H1 (cell line): ENCODE measurements around the gene LRBA. TPM values are rescaled to one million over a fixed set of nuclear protein-coding genes. Genes with fewer than 3 reads are reported as not detected.

Experiments
- CTCF ChIA-PET: fragments of 300-600 bp; sonication (Branson Sonifier 250); formaldehyde crosslinking; loops from one replicate; lab custom pipeline; 2021; ENCODE audit not compliant: partially characterized antibody; lab: Charles Lee
- POLR2A ChIA-PET: fragments of 300-600 bp; sonication (Branson Sonifier 250); formaldehyde crosslinking; loops from one replicate; lab custom pipeline; 2021; ENCODE audit warnings: inconsistent platforms; ENCODE audit not compliant: partially characterized antibody; lab: Charles Lee
- DNase-seq, 2 experiments: peaks; one replicate each; pipeline versions ENCODE4 v3.0.0 to v3.0.0-alpha.2; 2010 to 2022; ENCODE audit warnings: low spot score in 2 of 2, low read depth in 1 of 2, mixed read lengths in 1 of 2
- FAIRE-seq: peaks from 2 replicates; lab custom pipeline; 2011; peaks lifted over from hg19 to GRCh38; lab: Jason Lieb, UNC
- H2AFZ ChIP-seq: 2 replicates; pipeline ENCODE4 v1.8.1; 2012; ENCODE audit warnings: low read length, inconsistent platforms
- H2AK5ac ChIP-seq: 2 replicates; pipeline ENCODE4 v1.6.1; 2013; ENCODE audit warnings: low read depth, low read length
- H2BK120ac ChIP-seq: replicated peaks from 2 replicates; pipeline ENCODE3; 2013; ENCODE audit warnings: low read depth, low read length, inconsistent platforms
- H2BK12ac ChIP-seq: 2 replicates; pipeline ENCODE4 v1.6.1; 2013; ENCODE audit warnings: low read depth, low read length
- H2BK15ac ChIP-seq: 2 replicates; pipeline ENCODE4 v1.6.1; 2013; ENCODE audit warnings: low read length
- H2BK20ac ChIP-seq: 2 replicates; pipeline ENCODE4 v1.6.1; 2013; ENCODE audit warnings: low read length
- H2BK5ac ChIP-seq: 2 replicates; pipeline ENCODE4 v1.6.1; 2013; ENCODE audit warnings: low read depth, low read length
- H3K14ac ChIP-seq: 2 replicates; pipeline ENCODE4 v1.6.1; 2013; ENCODE audit warnings: inconsistent platforms; ENCODE audit not compliant: insufficient read length
- H3K18ac ChIP-seq: 2 replicates; pipeline ENCODE4 v1.6.1; 2013; ENCODE audit warnings: low read length; ENCODE audit errors: extremely low read depth
- H3K23ac ChIP-seq: 2 replicates; pipeline ENCODE4 v1.6.1; 2013; ENCODE audit warnings: inconsistent platforms; ENCODE audit not compliant: insufficient read length
- H3K23me2 ChIP-seq: 2 replicates; pipeline ENCODE4 v1.6.1; 2013; ENCODE audit warnings: low read depth, low read length
- H3K27ac ChIP-seq: 2 replicates; pipeline ENCODE4 v1.6.1; 2011; ENCODE audit warnings: low read depth, low read length, inconsistent platforms
- H3K27me3 ChIP-seq, 4 experiments: replicated peaks in 1 of 4; 1 replicate in 1 of 4; 2 replicates in 3 of 4; pipeline versions ENCODE4 v1.6.1 to v1.8.1; 2011 to 2013; ENCODE audit warnings: low read length in 3 of 4, mild to moderate bottlenecking in 3 of 4, inconsistent platforms in 2 of 4, mixed read lengths in 2 of 4, moderate library complexity in 1 of 4; ENCODE audit not compliant: control insufficient read depth in 3 of 4, insufficient read depth in 3 of 4; ENCODE audit errors: extremely low read depth in 1 of 4
- H3K36me3 ChIP-seq, 4 experiments: 2 replicates each; pipeline versions ENCODE4 v1.6.1 to v1.8.1; 2011 to 2013; ENCODE audit warnings: mild to moderate bottlenecking in 4 of 4, low read length in 3 of 4, moderate library complexity in 2 of 4, control low read depth in 1 of 4, inconsistent platforms in 1 of 4; ENCODE audit not compliant: insufficient read depth in 4 of 4, control insufficient read depth in 2 of 4
- H3K4ac ChIP-seq: replicated peaks from 2 replicates; pipeline ENCODE3; 2013; ENCODE audit warnings: low read length, low read depth, mixed read lengths, inconsistent platforms; ENCODE audit not compliant: insufficient read length
- H3K4me1 ChIP-seq, 4 experiments: replicated peaks in 1 of 4; 1 replicate in 1 of 4; 2 replicates in 3 of 4; pipeline versions ENCODE4 v1.6.1 to v1.8.1; 2011 to 2013; ENCODE audit warnings: low read length in 3 of 4, inconsistent platforms in 2 of 4, mixed read lengths in 1 of 4; ENCODE audit not compliant: insufficient read depth in 4 of 4, control insufficient read depth in 3 of 4
- H3K4me2 ChIP-seq, 2 experiments: 2 replicates each; pipeline versions ENCODE4 v1.6.1 to v1.8.1; 2011 to 2013; ENCODE audit warnings: low read depth in 2 of 2, low read length in 2 of 2, control low read depth in 1 of 2, inconsistent platforms in 1 of 2, mild to moderate bottlenecking in 1 of 2; ENCODE audit not compliant: insufficient read depth in 1 of 2
- H3K4me3 ChIP-seq, 4 experiments: fragments of 200-600, 300-600 bp in 1 of 4; sonication (generic), shearing (Covaris generic), sonication (Bioruptor Twin) in 1 of 4; 2 replicates each; pipeline versions ENCODE4 v1.5.1 to v1.8.1; 2011 to 2016; ENCODE audit warnings: low read length in 4 of 4, low read depth in 3 of 4, control low read depth in 2 of 4, inconsistent platforms in 2 of 4, mild to moderate bottlenecking in 2 of 4, mixed read lengths in 1 of 4, moderate library complexity in 1 of 4; ENCODE audit not compliant: insufficient read depth in 2 of 4; ENCODE audit errors: extremely low read depth in 1 of 4
- H3K56ac ChIP-seq: replicated peaks from 2 replicates; pipeline ENCODE3; 2013; ENCODE audit warnings: low read depth, mild to moderate bottlenecking, mixed read lengths, low read length, inconsistent platforms; ENCODE audit not compliant: insufficient read length
- H3K79me1 ChIP-seq: 2 replicates; pipeline ENCODE4 v1.6.1; 2013; ENCODE audit warnings: low read depth, low read length, control low read depth
- H3K79me2 ChIP-seq, 2 experiments: 2 replicates each; pipeline versions ENCODE4 v1.6.1 to v1.8.1; 2012 to 2013; ENCODE audit warnings: low read length in 2 of 2, mild to moderate bottlenecking in 2 of 2, inconsistent platforms in 1 of 2; ENCODE audit not compliant: insufficient read depth in 2 of 2, control insufficient read depth in 1 of 2
- H3K9ac ChIP-seq, 4 experiments: replicated peaks in 1 of 4; 1 replicate in 1 of 4; 2 replicates in 3 of 4; pipeline versions ENCODE4 v1.6.1 to v1.8.1; 2011 to 2013; ENCODE audit warnings: low read depth in 3 of 4, low read length in 3 of 4, control low read depth in 2 of 4, mild to moderate bottlenecking in 2 of 4, moderate library complexity in 2 of 4, inconsistent platforms in 1 of 4; ENCODE audit errors: extremely low read depth in 1 of 4
- H3K9me3 ChIP-seq, 2 experiments: 2 replicates each; pipeline versions ENCODE4 v1.6.1 to v1.8.1; 2012 to 2013; ENCODE audit warnings: mild to moderate bottlenecking in 2 of 2, moderate library complexity in 2 of 2, control low read depth in 1 of 2, inconsistent platforms in 1 of 2, low read depth in 1 of 2, low read length in 1 of 2, mixed read lengths in 1 of 2; ENCODE audit not compliant: insufficient read depth in 2 of 2
- H4K20me1 ChIP-seq, 2 experiments: replicated peaks in 1 of 2; 2 replicates each; pipeline versions ENCODE3 to v1.8.1; 2011 to 2013; ENCODE audit warnings: inconsistent platforms in 2 of 2, low read length in 2 of 2, mild to moderate bottlenecking in 1 of 2; ENCODE audit not compliant: insufficient read depth in 2 of 2, control insufficient read depth in 1 of 2
- H4K5ac ChIP-seq: 2 replicates; pipeline ENCODE4 v1.6.1; 2013; ENCODE audit warnings: low read length, low read depth, mixed read lengths, inconsistent platforms; ENCODE audit not compliant: insufficient read length
- H4K8ac ChIP-seq: 2 replicates; pipeline ENCODE4 v1.8.0; 2013; ENCODE audit warnings: mild to moderate bottlenecking, moderate library complexity, low read length, inconsistent platforms; ENCODE audit not compliant: insufficient read depth; ENCODE audit errors: extremely low read depth
- H4K91ac ChIP-seq: replicated peaks from 2 replicates; pipeline ENCODE3; 2013; ENCODE audit warnings: low read length, mixed read lengths, inconsistent platforms; ENCODE audit not compliant: insufficient read length
- BACH1 ChIP-seq: IDR thresholded peaks from 2 replicates; pipeline ENCODE4 v1.6.1; 2012; ENCODE audit warnings: low read length, improper control_type of control experiment
- MAFK ChIP-seq: IDR thresholded peaks from 2 replicates; pipeline ENCODE4 v1.6.1; 2012; ENCODE audit warnings: low read depth, mild to moderate bottlenecking, improper control_type of control experiment, low read length
- SP2 ChIP-seq: IDR thresholded peaks from 2 replicates; pipeline ENCODE4 v1.6.1; 2012; ENCODE audit warnings: mild to moderate bottlenecking, low read length, inconsistent platforms
- WGBS, 2 experiments: shearing (Covaris generic) in 1 of 2; methylation state at CpG; one replicate each; pipeline versions ENCODE4 v1.1.6 to v1.1.7; 2013 to 2015; ENCODE audit warnings: low lambda C conversion rate in 2 of 2, mixed read lengths in 2 of 2, inconsistent platforms in 1 of 2, low coverage in 1 of 2, missing lambda C conversion rate in 1 of 2; ENCODE audit not compliant: insufficient replicate concordance in 2 of 2, insufficient coverage in 1 of 2, insufficient read length in 1 of 2; ENCODE audit errors: extremely low coverage in 1 of 2, missing lambda C conversion rate in 1 of 2; 5-methylcytosine and 5-hydroxymethylcytosine counted together
- polyA plus RNA-seq, 7 experiments: library from polyadenylated mRNA; depleted of rRNA in 3 of 7; stranded (reverse) in 5 of 7; unstranded in 2 of 7; fragments of >200 nt in 5 of 7; fragments of 200-250 nt in 2 of 7; gene quantifications; 1 replicate in 5 of 7; 2 replicates in 1 of 7; 4 replicates in 1 of 7; pipeline versions ENCODE4 v1.2.1 to v1.2.3, GENCODE V29; 2011 to 2013; ENCODE audit warnings: missing spikeins in 2 of 7, mixed read lengths in 2 of 7
- total RNA-seq: library from RNA; stranded (reverse); fragmentation: NEBNext Ultra II Directional; extraction: Animal tissue kit (Norgen Biotek cat#: 25700); gene quantifications from 2 replicates; pipeline ENCODE4 v1.2.1, GENCODE V29; 2021

The LRBA gene
- total and polyA plus RNA-seq, 2 of the 8 experiments (the other 6 are each of a cell fraction or from before 2014, with no cell fraction given): 54.6 to 83.2 TPM

- Histone ChIP-seq H3K4me2 (no peak overlapping the region), H2AK5ac (no peak overlapping the region), H3K9ac (no peak overlapping the region), H3K27me3 (no peaks in the 10 kb centered on the region), H2BK15ac (no peak overlapping the region), H2BK120ac (no peak overlapping the region), H2BK5ac (no peak overlapping the region), H4K8ac (no peak overlapping the region), H3K27ac (no peak overlapping the region), H3K23ac (no peak overlapping the region), H4K20me1 (no peaks in the 10 kb centered on the region), H3K4me1 (no peaks in the 10 kb centered on the region), H3K79me2 (no peaks in the 10 kb centered on the region), H3K23me2 (no peaks in the 10 kb centered on the region), H3K4me3 (no peak overlapping the region), H2AFZ (no peak overlapping the region), H2BK20ac (no peak overlapping the region), H3K14ac (no peak overlapping the region), H3K56ac (no peak overlapping the region), H2BK12ac (no peak overlapping the region), H3K4ac (no peak overlapping the region), H3K9me3 (no peaks in the 10 kb centered on the region), H3K36me3 (no peaks in the 10 kb centered on the region), H4K5ac (no peak overlapping the region), H4K91ac (no peak overlapping the region), H3K18ac (no peak overlapping the region), H3K79me1 (no peaks in the 10 kb centered on the region)
- DNase-seq: no peak
- CTCF ChIA-PET: interaction anchor here (1.2 to 1.3 kb wide), 3 partner anchors 9 to 44 kb away, joined by 3 read pairs; no protein-coding TSS in a partner anchor
- TF ChIP-seq BACH1 (no peak), MAFK (no peak), SP2 (no peak)
- WGBS, 2 experiments: 87% methylated on average over 5 of the region's 5 CpGs; no CpG with 5 or more reads in 1 of the 2 experiments
- POLR2A ChIA-PET: no interaction called here
- no peak for FAIRE-seq
These were observed 335.9 kb downstream of the LRBA start for GRCh38 chr4:150679018-150679764.
